GM18870 (cell line): ENCODE measurements around the gene COP1.
"Not testable (repeated sequence)": the region's sequence is repeated elsewhere in the genome, so short reads cannot be mapped to it uniquely, and the experiment has no call there.

ENCODE experiments used
- ATAC-seq: cut with Tn5 transposase; IDR thresholded peaks from one replicate; pipeline ENCODE4 v1.9.1; 2021; ENCODE audit warnings: moderate library complexity; ENCODE audit not compliant: unreplicated experiment

COP1 gene

DNA sequence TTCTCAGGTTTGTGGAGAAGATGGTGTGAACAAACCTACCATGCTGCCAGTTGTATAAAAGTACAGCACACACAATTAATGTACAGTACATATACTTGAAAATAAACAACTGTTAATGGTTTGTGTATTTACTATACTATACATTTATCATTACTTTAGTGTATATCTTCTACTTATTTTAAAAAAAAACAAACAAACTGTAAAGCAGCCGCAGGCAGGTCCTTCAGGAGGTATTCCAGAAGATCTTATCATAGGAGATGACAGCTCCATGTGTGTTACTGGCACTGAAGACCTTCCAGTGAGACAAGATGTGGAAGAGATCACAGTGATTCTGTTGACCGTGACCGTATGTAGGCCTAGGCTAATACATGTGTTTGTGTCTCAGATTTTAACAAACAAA lies 155.7 kb downstream of the COP1 start:
- no peak for ATAC-seq

DNA sequence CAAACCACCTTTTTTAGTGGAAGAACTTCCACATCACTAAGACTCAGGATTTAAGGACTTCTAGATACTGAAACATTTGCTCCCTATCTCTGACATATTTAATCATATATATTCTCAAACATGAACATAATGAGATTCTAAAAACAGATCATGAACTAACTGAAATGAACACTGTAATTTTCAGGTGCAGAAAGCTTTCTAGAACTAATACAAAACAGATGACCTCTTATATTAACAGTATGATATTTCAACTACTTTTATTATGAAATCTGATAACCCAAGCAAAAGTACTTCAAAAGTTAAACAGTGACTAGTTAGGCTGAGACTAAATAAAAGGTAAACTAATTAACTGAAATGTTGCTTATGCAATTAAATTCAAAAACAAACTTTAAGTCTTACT lies 157.5 kb downstream of the COP1 start:
- no peak for ATAC-seq

DNA sequence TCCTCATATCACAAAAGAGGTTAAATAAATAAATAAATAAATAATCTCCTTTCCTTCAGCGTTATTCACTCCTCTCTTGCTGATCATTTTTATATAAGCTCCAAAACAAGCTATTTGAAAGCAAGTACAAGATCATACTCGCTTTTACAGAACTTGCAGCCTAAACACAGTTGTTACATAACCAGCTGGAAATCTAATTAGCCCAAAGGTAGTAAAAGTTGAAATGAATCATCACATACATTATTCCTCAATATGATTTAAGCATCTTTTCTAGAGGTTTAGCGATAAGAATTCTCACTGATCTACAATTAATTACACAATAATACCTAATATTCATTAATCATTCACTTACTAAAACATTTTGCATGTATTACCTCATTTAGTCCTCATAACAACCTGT lies 160.2 kb downstream of the COP1 start:
- ATAC-seq = no peak

DNA sequence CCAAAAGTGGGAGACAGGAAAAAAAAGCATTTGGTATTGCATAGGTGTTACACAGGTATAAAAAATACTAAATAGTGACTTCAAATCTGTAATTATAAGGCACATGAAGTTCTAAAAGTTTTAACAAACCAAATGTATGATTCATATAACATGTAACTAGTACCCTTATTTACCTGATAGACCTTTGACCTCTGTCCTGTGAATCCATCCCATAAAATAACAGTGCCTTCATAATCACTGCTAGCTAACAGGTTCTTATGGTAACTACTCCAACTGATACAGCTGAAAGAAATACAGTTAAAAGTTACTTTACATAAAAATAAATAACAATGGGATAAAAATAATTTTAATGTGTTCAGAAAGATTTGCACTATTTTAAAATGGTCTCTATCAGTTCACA lies 163.5 kb downstream of the COP1 start:
- no peak for ATAC-seq

DNA sequence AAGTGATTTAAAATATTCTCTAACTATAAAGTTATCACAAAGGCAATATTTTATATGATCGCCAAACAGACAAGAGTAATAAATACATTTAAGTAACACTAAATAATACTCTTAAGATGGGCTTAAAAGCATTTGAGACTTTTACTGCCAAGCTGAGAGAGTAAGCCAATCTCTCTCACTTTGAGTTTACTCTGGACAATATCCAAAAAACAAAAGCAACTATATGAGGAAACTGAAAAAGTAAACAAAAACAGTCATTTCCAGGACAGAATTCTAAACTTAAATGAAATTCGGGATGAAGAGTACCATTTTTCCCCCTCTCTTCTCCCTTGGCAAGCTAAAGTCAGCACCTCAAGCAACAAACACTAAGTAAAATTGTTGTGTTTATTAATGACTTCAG lies 173.2 kb downstream of the COP1 start:
- no peak for ATAC-seq

DNA sequence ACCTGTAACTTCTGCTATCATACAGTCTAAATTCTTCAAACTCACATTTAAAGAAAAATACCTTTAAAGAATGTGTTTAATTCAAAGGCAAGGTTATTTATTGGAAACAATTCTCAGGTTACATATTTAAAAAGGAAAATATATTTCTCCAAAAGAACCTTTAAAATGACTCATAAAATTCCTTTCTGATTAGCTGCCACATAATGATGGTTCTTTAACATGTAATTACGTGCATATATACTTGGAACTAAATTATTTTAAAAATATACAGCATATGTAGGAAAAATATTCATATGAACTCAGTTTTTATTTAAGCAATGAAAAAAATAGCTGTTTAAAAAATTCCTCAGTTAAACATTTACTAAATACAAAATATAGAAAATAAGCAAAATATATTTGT lies 173.6 kb downstream of the COP1 start:
- no peak for ATAC-seq

DNA sequence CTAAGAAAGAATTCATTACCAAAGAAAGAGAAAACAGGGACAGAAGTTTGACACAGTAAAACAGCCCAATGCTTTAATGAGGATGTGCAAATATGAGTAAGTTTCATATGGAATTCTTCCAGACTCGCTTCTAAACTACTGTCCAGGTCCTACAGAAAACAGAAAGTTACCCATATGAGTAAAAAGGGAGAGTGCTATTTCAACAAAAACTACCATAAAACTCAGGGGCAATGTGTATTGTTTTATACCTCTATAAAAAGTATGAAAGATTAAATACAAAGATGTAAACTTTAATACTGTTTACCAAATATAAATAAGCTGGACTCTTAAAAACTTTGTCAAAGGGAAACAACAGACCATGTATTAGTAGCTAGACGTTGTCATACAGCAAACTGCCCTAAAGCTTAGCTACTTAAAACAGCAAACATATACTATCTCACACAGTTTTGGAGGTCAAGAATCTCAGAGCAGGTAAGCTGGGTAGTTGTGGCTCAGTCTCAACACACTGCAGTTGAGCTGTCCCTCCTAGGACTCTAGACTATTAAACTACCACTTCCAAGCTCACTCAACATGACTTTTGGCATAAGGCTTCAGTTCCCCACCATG lies 174.9 kb downstream of the COP1 start:
- no peak for ATAC-seq

DNA sequence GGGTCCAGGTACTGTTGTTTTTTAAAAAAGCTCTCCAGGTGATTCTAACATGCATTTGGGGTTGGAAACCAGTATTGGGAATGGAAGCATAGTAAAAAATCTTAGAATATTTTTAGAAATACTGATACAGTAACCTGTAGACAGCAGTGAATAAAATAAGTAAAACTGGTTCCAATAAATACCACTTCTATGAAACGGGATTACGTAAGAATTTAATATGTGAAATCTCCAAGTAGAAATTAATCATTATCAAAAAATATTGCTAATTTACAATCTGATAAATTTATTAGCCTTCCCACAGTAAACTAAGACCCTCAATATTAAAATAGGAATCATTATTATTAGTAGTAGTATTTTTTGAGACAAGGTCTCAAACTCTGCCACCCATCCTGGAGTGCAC lies 177.5 kb downstream of the COP1 start:
- ATAC-seq = no peak

DNA sequence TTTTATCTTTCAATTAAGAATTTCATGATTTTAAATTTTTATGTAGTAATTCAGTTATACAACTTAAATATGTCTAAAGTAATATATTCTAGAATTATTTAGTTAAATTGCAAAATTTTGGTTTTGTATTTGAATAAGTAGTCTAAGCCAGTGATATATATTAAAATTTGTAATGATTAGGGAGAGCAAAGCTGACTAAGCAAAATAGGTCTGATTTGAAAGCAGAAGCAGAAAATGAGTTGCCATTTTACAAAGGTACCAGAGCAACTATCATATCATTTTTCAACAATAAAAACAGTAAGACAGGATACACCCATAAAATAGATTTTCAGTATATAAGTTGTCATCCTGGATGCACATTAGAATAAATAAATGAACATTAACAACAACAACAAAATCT lies 177.9 kb downstream of the COP1 start:
- ATAC-seq = no peak

DNA sequence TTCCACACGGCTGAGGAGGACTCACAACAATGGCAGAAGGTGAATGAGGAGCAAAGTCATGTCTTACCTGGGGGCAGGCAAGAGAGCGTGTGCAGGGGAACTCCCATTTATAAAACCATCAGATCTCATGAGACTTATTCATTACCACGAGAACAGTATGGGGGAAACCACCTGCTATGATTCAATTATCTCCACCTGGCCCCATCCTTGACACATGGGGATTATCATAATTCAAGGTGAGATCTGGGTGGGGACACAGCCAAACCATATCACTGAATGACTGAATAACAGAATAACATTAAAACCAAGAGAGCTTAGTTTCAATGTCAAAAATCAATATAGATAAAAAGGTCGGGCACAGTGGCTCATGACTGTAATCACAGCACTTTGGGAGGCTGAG lies 179.2 kb downstream of the COP1 start:
- ATAC-seq = not testable (repeated sequence)

DNA sequence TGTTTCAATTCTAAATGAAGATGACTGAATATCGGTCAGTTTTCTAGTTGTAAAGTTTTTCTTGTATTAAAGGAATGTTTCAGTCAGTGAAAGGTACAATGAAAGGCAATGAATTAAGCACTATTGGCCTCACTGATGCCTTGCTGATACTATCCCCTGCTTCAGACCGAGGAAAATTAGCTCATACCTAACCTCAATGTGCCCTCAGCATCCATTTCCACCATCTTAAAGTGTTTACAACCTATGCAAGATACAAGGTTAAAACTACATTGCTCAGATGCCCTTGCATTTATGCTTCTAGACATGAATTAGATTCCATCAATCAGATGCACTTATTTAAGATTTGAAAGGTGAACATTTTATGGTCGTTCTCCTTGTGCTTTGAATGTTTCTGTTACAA lies 184.5 kb downstream of the COP1 start:
- ATAC-seq = no peak

DNA sequence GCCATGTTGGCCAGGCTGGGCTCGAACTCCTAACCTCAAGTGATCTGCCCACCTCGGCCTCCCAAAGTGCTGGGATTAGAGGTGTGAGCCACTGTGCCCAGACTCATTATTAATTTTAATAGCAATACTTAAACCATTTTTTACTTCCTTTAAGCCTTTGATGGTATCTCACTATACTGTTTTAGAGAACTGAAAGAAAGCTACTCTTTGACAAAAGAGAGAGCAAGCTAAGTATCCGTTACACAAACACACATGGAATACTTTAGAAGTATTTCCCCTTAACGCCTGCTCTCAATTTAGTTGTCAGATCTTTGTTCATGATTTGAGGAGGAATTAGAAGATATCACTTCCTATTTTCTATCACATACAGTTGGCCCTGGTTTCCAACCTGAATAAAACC lies 189.4 kb downstream of the COP1 start:
- ATAC-seq = no peak

DNA sequence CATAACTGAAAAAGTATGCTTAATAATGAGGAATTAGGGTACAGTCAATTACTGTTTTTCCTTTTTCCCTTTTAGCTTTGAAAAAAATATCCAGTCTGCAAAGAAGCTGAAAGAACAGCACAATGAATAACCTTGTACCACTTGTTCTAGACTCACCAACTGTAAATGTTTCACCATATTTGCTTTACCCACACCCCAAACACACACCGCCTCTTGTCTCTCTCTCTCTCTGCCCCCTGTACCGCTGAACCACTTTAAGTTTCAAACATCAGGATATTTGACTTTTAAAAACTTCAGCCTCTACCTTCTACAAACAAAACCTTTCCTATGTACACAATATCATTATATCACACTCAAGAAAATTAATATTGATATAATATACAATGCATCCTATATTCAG lies 197.1 kb downstream of the COP1 start:
- ATAC-seq = no peak

DNA sequence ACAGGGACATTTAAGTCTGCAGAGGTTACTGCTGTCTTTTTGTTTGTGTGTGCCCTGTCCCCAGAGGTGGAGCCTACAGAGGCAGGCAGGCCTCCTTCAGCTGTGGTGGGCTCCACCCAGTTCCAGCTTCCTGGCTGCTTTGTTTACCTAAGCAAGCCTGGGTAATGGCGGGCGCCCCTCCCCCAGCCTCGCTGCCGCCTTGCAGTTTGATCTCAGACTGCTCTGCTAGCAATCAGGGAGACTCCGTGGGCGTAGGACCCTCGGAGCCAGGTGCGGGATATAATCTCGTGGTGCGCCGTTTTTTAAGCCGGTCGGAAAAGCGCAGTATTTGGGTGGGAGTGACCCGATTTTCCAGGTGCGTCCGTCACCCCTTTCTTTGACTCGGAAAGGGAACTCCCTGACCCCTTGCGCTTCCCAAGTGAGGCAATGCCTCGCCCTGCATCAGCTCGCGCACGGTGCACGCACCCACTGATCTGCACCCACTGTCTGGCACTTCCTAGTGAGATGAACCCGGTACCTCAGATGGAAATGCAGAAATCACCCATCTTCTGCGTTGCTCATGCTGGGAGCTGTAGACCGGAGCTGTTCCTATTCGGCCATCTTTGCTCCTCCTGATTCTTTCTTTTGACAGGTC lies 199.2 kb downstream of the COP1 start:
- ATAC-seq = not testable (repeated sequence)

DNA sequence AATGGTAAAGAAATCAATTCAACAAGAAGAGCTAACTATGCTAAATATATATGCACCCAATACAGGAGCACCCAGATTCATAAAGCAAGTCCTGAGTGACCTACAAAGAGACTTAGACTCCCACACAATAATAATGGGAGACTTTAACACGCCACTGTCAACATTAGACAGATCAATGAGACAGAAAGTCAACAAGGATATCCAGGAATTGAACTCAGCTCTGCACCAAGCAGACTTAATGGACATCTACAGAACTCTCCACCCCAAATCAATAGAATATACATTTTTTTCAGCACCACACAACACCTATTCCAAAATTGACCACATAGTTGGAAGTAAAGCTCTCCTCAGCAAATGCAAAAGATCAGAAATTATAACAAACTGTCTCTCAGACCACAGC lies 212.4 kb downstream of the COP1 start:
- not testable (repeated sequence) for ATAC-seq

DNA sequence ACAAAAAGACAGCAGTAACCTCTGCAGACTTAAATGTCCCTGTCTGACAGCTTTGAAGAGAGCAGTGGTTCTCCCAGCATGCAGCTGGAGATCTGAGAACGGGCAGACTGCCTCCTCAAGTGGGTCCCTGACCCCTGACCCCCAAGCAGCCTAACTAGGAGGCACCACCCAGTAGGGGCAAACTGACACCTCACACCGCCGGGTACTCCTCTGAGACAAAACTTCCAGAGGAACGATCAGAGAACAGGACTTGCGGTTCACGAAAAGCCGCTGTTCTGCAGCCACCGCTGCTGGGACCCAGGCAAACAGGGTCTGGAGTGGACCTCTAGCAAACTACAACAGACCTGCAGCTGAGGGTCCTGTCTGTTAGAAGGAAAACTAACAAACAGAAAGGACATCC lies 214.3 kb downstream of the COP1 start:
- not testable (repeated sequence) for ATAC-seq

DNA sequence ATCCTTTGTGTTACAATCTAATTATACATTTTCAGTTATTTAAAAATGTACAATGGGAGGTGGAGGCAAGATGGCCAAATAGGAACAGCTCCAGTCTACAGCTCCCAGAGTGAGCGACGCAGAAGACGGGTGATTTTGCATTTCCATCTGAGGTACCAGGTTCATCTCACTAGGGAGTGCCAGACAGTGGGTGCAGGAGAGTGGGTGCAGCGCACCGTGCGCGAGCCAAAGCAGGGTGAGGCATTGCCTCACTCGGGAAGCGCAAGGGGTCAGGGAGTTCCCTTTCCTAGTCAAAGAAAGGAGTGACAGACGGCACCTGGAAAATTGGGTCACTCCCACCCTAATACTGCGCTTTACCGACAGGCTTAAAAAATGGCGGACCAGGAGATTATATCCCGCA lies 214.9 kb downstream of the COP1 start:
- not testable (repeated sequence) for ATAC-seq

DNA sequence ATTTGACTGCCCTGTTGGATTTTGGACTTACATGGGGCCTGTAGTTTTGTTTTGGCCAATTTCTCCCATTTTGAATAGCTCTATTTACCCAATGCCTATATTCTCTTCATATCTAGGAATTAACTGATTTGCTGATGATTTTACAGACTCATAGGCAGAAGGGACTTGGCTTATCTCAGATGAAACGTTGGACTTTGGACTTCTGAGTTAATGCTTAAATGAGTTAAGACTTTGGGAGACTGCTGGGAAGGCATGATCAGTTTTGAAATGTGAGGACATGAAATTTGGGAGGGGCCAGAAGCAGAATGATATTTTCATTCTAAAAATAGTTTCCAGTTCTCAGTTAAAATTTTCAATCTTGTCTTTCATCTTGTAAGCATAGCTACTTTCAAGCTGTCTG lies 222.3 kb downstream of the COP1 start:
- no peak for ATAC-seq

DNA sequence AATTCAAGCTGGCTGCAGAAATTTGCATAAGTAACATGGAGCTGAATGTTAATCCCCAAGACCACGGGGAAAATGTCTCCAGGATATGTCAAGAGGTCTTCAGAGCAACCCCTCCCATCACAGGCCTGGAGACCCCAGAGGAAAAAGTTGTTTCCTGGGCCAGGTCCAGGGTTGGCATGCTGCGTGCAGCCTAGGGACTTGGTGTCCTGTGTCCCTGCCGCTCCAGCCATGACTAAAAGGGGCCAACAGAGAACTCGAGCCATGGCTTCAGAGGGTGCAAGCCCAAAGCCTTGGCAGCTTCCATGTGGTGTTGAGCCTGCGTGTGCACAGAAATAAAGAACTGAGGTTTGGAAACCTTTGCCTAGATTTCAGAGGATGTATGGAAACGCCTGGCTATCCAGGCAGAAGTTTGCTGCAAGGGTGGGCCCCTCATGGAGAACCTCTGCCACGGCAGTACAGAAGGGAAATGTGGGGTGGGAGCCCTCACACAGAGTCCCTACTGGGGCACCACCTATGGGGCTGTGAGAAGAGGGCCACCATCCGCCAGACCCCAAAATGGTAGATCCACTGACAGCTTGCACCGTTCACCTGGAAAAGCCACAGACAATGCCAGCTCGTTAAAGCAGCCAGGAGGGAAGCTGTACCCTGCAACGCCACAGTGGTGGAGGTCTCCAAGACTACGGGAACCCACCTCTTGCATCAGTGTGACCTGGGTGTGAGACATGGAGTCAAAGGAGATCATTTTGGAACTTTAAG lies 222.9 kb downstream of the COP1 start:
- ATAC-seq = no peak

DNA sequence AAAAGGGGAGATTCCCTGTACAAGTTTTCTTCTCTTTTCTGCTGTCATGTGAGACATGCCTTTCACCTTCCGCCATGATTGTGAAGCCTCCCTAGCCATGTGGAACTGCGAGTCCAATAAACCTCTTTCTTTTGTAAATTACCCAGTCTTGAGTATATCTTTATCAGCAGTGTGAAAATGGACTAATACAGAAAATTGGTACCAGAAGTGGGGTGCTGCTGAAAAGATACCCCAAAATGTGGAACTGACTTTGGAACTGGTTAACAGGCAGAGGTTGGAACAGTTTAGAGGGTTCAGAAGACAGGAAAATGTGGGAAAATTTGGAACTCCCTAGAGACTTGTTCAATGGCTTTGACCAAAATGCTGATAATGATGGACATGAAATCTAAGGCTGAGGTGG lies 223.7 kb downstream of the COP1 start:
- ATAC-seq = not testable (repeated sequence)

DNA sequence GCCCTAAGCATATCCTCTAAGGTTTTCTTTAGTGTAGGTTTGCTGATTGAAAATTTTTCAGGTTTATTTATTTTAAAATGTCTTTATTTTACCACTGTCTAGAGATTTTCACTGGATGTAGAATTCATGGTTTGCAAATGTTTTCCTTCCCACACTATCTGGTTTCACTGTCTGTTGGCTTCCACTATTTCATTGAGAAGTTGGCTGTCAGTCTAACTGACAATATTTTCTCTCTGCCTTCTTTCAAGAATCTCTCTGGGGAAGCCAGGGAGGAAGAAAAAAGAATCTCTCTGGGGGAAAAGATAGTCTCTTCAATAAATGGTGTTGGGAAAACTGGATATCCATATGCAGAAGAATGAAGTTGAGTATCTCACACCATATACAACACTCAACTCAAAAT lies 226.0 kb downstream of the COP1 start:
- no peak for ATAC-seq

DNA sequence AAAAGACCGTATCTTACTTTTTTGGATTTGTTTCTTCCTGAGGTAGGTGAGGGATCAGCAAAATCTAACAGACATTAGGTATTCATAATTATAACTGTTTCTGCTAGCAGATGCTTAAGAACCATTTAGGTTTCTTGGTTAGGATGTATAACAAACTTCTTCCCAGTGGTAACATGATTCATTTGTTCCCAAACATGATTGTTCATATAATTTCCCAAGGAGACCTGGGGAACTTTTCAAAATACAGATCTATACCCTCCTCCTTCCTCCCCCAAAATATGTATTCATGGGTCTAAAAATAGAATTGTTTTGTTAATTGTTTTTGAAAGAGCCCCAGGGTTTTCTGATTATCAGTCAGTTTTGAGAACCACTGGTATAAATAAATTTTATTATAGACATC lies 228.2 kb downstream of the COP1 start:
- ATAC-seq = no peak
